ENCODE results near the gene SIPA1.

DNA sequence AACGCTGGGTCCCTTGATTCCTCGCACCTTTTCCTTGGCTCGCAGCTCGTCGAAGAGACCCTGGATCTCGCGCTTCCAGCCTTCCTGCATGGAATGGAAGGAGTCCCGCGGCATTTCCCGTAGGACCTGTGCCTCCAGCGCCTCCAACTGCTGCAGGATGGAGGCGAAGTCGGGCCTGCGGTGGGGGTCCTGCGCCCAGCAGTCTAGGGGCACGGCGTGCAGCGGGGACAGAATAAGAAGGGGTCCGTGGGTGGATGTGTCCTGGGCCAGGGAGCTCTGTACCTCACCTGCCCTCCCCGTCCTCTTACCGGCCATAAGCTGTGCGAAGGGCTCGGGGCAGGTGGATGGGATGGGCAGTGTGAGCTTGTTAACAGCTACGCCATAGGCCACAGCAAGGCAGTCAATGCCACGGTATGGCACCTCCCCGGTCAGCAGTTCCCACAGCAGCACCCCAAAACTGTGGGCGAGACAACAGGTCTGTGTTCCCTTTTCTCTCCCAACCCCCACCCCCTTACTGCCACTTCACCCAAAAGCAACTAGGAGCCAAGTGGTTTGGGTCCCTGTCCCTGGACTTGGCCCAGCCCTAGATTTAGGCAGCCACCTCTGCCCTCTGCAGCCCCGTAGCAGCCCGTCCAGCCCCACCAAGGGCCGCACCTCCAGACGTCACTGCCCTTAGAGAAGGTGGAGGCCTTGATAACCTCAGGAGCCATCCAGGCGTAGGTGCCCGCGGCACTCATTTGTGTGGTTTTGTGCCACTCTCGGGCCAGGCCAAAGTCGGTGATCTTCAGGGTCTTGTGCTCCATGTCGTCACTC is 30.1 kb upstream of the SIPA1 start:
- TF ChIP-seq, protein P1, sequence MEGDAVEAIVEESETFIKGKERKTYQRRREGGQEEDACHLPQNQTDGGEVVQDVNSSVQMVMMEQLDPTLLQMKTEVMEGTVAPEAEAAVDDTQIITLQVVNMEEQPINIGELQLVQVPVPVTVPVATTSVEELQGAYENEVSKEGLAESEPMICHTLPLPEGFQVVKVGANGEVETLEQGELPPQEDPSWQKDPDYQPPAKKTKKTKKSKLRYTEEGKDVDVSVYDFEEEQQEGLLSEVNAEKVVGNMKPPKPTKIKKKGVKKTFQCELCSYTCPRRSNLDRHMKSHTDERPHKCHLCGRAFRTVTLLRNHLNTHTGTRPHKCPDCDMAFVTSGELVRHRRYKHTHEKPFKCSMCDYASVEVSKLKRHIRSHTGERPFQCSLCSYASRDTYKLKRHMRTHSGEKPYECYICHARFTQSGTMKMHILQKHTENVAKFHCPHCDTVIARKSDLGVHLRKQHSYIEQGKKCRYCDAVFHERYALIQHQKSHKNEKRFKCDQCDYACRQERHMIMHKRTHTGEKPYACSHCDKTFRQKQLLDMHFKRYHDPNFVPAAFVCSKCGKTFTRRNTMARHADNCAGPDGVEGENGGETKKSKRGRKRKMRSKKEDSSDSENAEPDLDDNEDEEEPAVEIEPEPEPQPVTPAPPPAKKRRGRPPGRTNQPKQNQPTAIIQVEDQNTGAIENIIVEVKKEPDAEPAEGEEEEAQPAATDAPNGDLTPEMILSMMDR (IDR thresholded peaks at IDR 0.05), result no peak
- no peak for TF ChIP-seq POLR2A (IDR thresholded peaks at IDR 0.05)

All from suprapubic skin (tissue), 3 donors.